T-helper 1 cell treated with Interleukin-12 subunit alpha and Interleukin-12 subunit beta and Interleukin-4 antibody, amounts not matched to agents 30 μg/mL and 1 μg/mL, for 36 hours (primary cell): ENCODE data around the gene RPTOR.

ENCODE experiments used
- H3K27ac Mint-ChIP-seq: one replicate; pipeline ENCODE4 v1.8.0; 2021; ENCODE audit warnings: mild to moderate bottlenecking, mixed read lengths
- H3K27me3 Mint-ChIP-seq: one replicate; pipeline ENCODE4 v1.8.0; 2021; ENCODE audit warnings: low read depth, mixed read lengths
- H3K36me3 Mint-ChIP-seq: one replicate; pipeline ENCODE4 v1.8.0; 2021; ENCODE audit warnings: low read depth, mixed read lengths
- H3K4me1 Mint-ChIP-seq: one replicate; pipeline ENCODE4 v1.8.0; 2021; ENCODE audit warnings: low read depth, mixed read lengths
- H3K4me3 Mint-ChIP-seq: one replicate; pipeline ENCODE4 v1.8.0; 2021; ENCODE audit warnings: mild to moderate bottlenecking, moderate library complexity, mixed read lengths
- H3K9me3 Mint-ChIP-seq: one replicate; pipeline ENCODE4 v1.8.0; 2021; ENCODE audit warnings: mixed read lengths

The RPTOR gene

DNA sequence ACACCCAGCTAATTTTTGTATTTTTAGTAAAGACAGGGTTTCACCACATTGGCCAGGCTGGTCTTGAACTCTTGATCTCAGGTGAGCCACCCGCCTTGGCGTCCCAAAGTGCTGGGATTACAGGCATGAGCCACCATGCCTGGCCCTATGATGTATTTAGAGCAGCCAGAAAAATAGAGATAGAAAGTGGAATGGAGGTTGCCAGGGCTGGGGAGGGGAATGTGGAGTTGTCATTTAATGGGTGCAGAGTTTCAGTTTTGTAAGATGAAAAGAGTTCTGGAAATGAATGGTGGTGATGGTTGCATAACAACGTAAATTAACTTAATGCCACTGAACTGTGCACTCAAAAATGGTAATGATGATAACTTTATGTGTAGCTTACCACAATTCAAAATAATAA is 36.7 kb upstream of the RPTOR start:
- Mint-ChIP-seq H3K36me3 (no peaks in the 10 kb centered on the region), H3K4me1 (no peaks in the 10 kb centered on the region), H3K27ac (no peak overlapping the region), H3K27me3 (peaks cover 9% of the 10 kb centered on the region), H3K4me3 (no peak overlapping the region), H3K9me3 (no peaks in the 10 kb centered on the region)

DNA sequence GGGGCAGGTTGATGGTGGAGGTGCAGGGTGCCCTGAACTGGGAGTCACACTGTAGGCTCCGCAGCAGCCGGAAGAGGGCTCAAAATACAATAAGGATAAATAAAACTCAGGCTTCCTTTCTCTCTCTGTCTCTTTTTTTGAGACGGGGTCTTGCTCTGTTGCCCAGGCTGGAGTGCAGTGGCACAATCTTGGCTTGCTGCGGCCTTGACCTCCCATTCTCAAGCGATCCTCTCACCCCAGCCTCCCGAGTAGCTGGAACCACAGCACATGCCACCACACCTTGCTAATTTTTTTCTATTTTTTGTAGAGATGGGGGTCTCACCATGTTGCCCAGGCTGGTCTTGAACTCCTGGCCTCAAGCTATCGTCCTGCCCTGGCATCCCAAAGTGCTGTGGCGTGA is 35.3 kb upstream of the RPTOR start:
- H3K4me3 Mint-ChIP-seq: no peak overlapping the region
- no peak overlapping the region for H3K27ac Mint-ChIP-seq
- no peaks in the 10 kb centered on the region for H3K36me3 Mint-ChIP-seq
- H3K9me3 Mint-ChIP-seq: no peaks in the 10 kb centered on the region
- H3K4me1 Mint-ChIP-seq: no peaks in the 10 kb centered on the region
- H3K27me3 Mint-ChIP-seq: peaks cover 16% of the 10 kb centered on the region

DNA sequence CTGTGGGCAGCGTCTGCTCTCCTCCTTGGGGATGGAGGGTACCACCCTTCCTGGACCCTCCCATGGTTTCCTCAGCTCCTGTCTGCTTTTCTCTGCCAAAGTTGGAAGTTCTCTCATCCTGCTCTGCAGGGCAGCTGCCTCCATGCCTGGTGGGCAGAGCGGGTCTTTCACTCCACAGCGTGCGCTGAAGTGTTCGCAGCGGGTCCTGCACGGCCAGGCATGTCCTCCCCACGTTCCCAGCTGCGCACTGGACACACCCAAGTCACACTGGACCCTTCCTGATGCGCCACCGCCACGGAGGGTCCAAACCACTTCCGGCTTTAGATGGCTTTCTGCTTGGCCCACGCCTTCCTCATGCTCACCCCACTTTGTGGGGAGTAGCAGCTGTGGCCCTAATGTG is 34.5 kb upstream of the RPTOR start:
- Mint-ChIP-seq H3K27ac (no peak overlapping the region), H3K9me3 (no peaks in the 10 kb centered on the region), H3K4me3 (no peak overlapping the region), H3K27me3 (peaks cover 13% of the 10 kb centered on the region), H3K36me3 (no peaks in the 10 kb centered on the region), H3K4me1 (no peaks in the 10 kb centered on the region)

GRCh38 chr17:80510772-80511171 is 33.9 kb upstream of the RPTOR start:
- no peaks in the 10 kb centered on the region for H3K36me3 Mint-ChIP-seq
- peaks cover 12% of the 10 kb centered on the region for H3K27me3 Mint-ChIP-seq
- H3K4me1 Mint-ChIP-seq: no peaks in the 10 kb centered on the region

DNA sequence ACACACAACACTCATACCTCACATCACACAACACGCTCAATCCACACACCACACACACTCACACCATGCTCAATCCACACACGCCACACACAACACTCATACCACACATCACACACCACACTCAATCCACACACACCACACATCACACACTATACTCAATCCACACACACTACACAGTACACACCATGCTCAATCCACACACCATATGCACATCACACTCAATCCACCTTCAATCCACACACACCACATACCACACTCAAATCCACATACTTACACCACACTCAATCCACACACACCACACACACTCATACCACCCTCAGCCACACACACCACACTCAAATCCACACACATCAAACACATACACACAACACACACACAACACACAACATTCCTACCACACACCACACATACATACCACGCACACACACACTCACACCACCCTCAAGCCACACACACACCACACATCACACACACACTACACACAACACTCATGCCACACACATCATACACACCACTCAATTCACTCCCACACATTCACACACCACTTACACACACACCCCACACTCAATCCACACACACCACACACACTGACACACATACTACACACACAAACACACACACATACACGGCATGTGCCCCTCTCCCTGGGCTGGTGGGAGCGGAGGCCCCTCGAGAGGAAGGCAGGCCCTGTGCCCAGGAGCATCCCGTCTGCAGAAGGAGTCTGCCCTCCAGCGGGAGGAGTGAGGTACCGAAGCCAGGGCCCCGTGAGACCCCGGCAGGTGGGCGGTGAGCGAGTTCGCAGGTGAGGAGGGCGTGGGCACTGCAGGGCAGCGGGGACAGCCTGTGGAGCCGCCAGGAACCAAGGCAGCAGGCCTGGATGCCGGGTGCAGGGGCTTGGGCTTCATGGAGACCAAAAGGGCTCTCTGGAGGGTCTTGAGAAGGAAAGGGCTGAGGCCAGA is 33.1 kb upstream of the RPTOR start:
- Mint-ChIP-seq H3K9me3 (no peaks in the 10 kb centered on the region), H3K4me1 (no peaks in the 10 kb centered on the region), H3K27me3 (peaks cover 12% of the 10 kb centered on the region), H3K27ac (no peak overlapping the region), H3K36me3 (no peaks in the 10 kb centered on the region), H3K4me3 (no peak overlapping the region)

More at GRCh38 chr17:80510772-80511171, 33.9 kb upstream of the RPTOR start:
- no peak overlapping the region for H3K27ac Mint-ChIP-seq
- H3K4me3 Mint-ChIP-seq: no peak overlapping the region
- H3K9me3 Mint-ChIP-seq: no peaks in the 10 kb centered on the region

DNA sequence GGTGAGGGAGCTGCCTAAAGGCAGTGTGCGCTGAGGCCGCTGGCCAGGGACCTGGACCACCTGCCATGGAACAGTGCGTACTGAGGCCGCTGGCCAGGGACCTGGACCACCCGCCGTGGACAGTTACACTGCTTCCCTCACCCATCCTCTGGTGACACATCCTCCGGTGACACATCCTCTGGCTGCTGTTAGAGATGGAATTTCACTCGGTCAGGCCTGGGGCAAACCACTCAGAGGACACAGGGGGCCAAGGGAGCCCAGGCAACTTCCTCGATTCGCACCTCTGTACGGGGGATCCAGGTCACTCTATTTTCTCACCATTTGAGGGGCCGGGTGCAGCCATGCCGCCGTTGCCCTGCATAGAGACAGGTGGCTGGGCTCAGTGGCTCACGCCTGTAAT is 32.4 kb upstream of the RPTOR start:
- Mint-ChIP-seq H3K4me3 (no peak overlapping the region), H3K36me3 (no peaks in the 10 kb centered on the region), H3K4me1 (no peaks in the 10 kb centered on the region), H3K9me3 (no peaks in the 10 kb centered on the region), H3K27ac (no peak overlapping the region), H3K27me3 (peaks cover 7% of the 10 kb centered on the region)

- H3K36me3 Mint-ChIP-seq: no peaks in the 10 kb centered on the region
- no peak overlapping the region for H3K27ac Mint-ChIP-seq
- no peaks in the 10 kb centered on the region for H3K4me1 Mint-ChIP-seq
- H3K27me3 Mint-ChIP-seq: peaks cover 7% of the 10 kb centered on the region
- H3K4me3 Mint-ChIP-seq: no peak overlapping the region
- H3K9me3 Mint-ChIP-seq: no peaks in the 10 kb centered on the region
Observed at GRCh38 chr17:80513201-80513600, 31.4 kb upstream of the RPTOR start.

DNA sequence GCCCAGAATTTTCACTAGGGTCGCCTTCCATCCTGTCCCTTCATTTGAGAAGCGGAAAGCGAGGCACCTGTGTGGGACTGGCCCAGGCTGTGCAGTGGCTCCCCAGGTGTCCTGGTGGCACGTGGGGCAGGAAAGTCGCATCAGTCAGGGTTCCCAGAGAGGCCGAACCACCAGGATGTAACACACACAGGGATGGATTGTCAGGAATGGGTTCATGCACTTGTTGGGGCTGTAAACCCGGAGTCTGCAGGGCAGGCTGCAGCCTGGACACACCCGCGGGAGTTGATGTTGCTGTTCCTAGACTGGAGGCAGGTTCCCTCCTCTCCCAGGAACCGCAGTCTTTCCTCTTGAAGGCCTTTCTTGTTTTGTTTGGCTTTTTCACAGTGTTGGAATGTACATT is 30.7 kb upstream of the RPTOR start:
- H3K36me3 Mint-ChIP-seq: no peaks in the 10 kb centered on the region
- no peak overlapping the region for H3K4me3 Mint-ChIP-seq
- H3K27ac Mint-ChIP-seq: no peak overlapping the region
- no peaks in the 10 kb centered on the region for H3K4me1 Mint-ChIP-seq
- H3K9me3 Mint-ChIP-seq: no peaks in the 10 kb centered on the region
- H3K27me3 Mint-ChIP-seq: peaks cover 7% of the 10 kb centered on the region

- Mint-ChIP-seq H3K4me3 (no peak overlapping the region), H3K9me3 (no peaks in the 10 kb centered on the region), H3K4me1 (no peaks in the 10 kb centered on the region), H3K27ac (no peak overlapping the region), H3K36me3 (no peaks in the 10 kb centered on the region), H3K27me3 (peaks cover 16% of the 10 kb centered on the region)
Observed at GRCh38 chr17:80516171-80516932, 28.3 kb upstream of the RPTOR start.

DNA sequence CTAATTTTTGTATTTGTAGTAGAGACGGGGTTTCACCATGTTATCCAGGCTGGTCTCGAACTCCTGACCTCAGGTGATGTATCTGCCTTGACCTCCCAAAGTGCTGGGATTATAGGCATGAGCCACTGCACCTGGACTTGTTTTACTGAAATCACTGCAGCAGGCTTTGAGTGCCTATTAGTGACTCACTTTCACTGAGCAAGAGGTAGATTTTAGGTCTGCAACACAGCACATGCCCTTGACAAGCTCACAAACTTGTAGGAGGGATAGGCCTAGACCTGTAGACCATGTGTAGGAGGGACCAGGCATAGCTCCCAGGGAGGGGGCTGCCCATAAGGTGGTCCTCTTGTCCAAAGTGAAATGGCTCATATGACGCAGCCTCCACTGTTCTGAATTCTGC is 27.0 kb upstream of the RPTOR start:
- Mint-ChIP-seq H3K4me1 (no peaks in the 10 kb centered on the region), H3K36me3 (no peaks in the 10 kb centered on the region), H3K4me3 (no peak overlapping the region), H3K9me3 (no peaks in the 10 kb centered on the region), H3K27ac (no peak overlapping the region), H3K27me3 (peaks cover 16% of the 10 kb centered on the region)

DNA sequence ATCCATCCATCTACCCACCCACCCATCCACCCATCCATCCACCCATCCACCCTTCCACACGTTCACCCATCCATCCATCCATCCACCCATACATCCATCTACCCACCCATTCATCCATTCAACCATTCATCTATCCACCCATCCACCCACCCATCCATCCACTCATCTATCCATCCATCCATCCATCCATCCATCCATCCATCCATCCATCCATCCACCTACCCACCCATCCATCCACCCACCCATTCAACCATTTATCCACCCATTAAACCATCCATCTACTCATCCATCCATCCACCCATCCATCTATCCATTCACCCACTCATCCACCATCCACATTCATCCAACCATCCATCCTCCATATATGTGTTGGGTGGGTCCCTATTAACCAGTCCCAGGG is 26.2 kb upstream of the RPTOR start:
- H3K36me3 Mint-ChIP-seq: no peaks in the 10 kb centered on the region
- H3K4me3 Mint-ChIP-seq: no peak overlapping the region
- H3K27ac Mint-ChIP-seq: no peak overlapping the region
- H3K4me1 Mint-ChIP-seq: no peaks in the 10 kb centered on the region
- H3K27me3 Mint-ChIP-seq: peaks cover 14% of the 10 kb centered on the region
- no peaks in the 10 kb centered on the region for H3K9me3 Mint-ChIP-seq

DNA sequence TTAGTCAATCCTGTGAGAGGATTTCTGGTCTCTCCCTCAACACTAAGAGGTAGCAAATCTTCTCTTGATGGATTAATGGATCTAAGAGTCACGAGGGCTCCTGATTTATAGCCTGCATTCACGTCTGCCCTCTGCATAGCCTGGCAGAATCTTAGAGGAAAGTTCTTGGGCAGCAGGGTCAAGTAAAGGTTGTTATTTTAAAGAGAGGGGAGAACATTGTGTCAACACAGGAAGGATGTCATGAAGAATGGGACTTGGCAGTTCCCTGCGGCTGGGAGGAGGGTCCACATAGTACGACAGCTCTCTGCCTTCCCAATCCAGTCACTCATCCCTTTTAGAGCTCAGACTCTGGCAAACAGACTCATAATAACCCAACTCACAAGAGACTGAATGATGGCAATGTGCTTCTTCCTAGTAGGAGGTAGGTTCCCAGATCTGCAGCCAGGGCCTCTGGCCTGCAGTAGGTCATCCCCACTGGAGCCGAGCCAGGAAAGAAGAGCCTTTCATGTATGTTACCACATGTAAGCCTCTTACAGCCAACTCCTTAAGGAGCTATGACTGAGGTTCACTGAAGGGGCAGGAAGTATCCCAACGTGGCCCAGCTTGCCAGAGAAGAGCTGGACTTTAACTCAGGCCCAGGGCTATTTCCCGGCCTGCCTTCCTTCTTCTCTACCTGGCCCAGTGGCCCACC is 25.4 kb upstream of the RPTOR start:
- Mint-ChIP-seq H3K4me1 (no peaks in the 10 kb centered on the region), H3K27me3 (peaks cover 12% of the 10 kb centered on the region), H3K36me3 (no peaks in the 10 kb centered on the region), H3K4me3 (no peak overlapping the region), H3K27ac (no peak overlapping the region), H3K9me3 (no peaks in the 10 kb centered on the region)

GRCh38 chr17:80520810-80521455 is 23.7 kb upstream of the RPTOR start:
- H3K4me1 Mint-ChIP-seq: no peaks in the 10 kb centered on the region
- no peaks in the 10 kb centered on the region for H3K9me3 Mint-ChIP-seq

DNA sequence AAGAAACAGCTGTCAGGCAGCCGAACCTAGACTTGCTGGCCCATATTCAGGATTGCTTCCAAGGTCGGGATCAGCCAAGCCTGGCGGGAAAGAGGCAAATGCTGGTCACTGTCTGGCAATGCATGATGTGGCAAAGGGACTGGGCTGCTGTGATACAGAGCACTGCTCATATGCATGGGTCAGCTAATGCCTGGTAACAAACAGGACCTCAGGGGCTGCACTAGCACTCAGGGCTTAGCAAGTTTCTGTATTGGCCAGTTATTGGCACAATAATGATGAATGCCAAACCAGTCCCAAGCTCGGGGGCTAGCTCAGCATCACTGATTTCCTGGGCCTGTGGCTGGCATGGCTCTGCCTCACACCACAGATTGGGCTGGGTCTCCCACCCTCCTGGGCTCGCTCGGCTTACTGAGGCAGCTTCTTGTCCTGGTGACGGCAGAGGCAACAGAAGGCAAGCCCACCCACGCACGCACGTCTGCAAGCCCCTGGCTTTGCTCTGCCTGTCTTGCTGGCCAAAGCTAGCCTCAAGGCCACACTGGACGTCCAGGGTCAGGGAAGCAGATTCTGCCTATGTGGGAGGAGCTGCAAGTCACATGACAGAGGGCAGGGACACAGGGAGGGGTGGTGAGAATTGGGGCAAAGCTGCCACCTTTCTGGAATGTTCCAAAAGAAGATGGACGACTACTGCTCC is 21.4 kb upstream of the RPTOR start:
- no peaks in the 10 kb centered on the region for H3K36me3 Mint-ChIP-seq
- H3K27ac Mint-ChIP-seq: no peak overlapping the region
- peaks cover 21% of the 10 kb centered on the region for H3K27me3 Mint-ChIP-seq
- H3K9me3 Mint-ChIP-seq: no peaks in the 10 kb centered on the region
- H3K4me3 Mint-ChIP-seq: no peak overlapping the region
- no peaks in the 10 kb centered on the region for H3K4me1 Mint-ChIP-seq

More at GRCh38 chr17:80520810-80521455, 23.7 kb upstream of the RPTOR start:
- H3K36me3 Mint-ChIP-seq: no peaks in the 10 kb centered on the region
- peaks cover 16% of the 10 kb centered on the region for H3K27me3 Mint-ChIP-seq
- H3K27ac Mint-ChIP-seq: no peak overlapping the region
- no peak overlapping the region for H3K4me3 Mint-ChIP-seq
